Esophagus muscularis mucosa (tissue), 2 donors: ENCODE results near the gene PDIA6.

Experiments used
- EP300 ChIP-seq: sonication (generic); formaldehyde crosslinking; IDR thresholded peaks from one replicate; pipeline ENCODE4 v1.6.1; 2017; ENCODE audit warnings: antibody characterized with exemption
- POLR2A ChIP-seq: fragments of 450-650 bp; IDR thresholded peaks from one replicate; pipeline ENCODE4 v1.6.1; 2017; ENCODE audit warnings: antibody characterized with exemption, moderate library complexity, mild to moderate bottlenecking, low read depth

- no peak for TF ChIP-seq EP300
- TF ChIP-seq POLR2A = no peak
These were observed 47.7 kb downstream of the PDIA6 start for GRCh38 chr2:10764896-10765295.
